GM19025 (cell line): ENCODE measurements around the gene ARRB1.

ENCODE experiments used
- ATAC-seq: cut with Tn5 transposase; IDR thresholded peaks from one replicate; pipeline ENCODE4 v1.9.1; 2021; ENCODE audit warnings: mild to moderate bottlenecking, low read depth, moderate library complexity; ENCODE audit not compliant: unreplicated experiment

Gene ARRB1

DNA sequence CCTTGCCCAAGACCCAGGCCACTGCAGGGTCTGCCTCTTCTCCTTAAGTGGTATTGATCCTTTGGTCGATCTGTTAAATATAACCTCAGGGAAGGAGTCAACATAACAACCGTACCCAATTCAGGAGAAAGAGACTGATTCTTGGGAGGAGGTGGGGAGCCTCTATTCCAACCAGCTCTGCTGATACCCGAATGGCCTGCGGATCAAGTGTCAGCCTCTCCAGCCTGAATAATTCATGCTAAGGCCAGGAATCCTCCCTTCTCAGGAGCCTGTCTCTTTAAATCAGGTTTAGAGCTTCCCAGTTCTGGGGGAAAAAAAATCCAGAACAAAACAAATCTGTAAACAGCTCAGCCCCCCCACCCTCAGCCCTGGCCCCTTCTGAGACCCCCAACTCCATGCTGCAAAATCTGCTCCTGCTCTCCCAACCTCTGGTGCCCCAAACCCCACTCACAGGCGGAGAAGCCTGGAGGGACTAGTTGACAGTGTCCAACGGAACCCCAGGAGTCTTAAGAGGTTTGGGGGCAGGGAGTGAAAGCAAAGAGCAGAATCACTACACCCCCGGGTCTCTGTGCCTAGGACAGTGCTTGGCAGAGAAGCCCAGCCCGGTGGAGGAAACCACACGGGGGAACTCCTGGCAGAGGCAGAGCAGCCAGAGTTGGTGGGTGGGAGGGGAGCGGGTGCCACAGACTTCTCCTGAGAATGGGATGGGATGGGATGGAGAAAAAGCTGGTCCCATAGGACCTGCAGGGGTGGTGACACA is 111.8 kb downstream of the ARRB1 start:
- ATAC-seq, result no peak

DNA sequence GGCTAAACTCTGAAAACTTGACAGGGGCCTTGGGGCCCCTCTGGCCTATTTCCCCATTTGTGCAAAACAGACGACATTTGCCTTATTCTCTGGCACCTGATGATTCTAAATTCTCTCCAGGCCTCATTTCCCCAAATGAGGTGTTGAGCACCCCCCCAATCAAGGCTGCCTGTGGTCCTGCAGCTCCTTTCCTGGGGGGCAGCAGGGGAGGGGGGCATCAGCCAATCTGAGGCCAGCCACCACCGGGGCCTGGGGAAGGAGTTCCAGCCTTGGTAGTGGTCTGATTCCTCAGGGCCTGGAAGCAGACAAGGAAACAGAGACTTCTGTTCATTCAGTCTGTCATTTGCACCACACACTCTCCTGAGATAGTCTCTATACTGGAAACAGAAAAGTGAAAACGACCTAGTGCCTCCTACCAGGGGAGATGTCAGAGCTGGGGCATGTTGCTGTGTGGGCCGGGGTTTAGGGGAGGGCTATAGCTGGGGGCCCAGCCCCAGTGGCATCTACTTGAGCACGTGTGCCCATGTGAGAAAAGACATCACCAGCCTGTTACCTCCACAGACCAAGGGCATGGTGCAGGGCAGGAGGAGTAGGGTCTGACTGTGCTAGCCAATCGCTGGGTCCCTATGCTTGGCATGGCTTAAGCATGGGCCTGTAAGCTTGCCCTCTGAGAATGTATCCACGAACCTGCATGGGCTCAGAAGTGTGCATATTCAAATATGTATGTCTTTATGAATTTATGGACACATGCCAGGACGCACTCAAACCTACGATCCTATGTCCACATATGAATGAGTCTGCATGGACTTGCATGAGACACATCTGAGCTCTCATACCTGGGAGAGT is 112.6 kb downstream of the ARRB1 start:
- no peak for ATAC-seq

DNA sequence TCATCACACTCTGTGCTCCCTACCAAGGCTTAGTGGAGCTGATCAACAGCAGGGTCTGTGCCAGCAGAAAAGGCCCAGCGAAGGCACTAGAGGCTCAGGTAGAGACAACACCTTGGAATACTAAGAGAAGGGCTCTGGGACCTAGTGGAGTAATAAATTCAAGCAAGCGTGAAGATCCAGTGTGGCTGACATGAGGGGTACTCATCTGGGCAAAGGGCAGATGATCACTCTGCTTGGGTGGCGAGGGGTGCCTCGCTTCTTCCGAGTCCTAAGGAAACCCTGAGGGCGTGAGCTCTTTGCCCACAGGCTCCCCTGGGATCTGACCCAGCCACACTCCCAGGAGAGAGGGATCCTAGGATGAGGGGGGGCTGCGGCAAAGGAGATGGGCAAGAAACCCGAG is 114.4 kb downstream of the ARRB1 start:
- no peak for ATAC-seq

DNA sequence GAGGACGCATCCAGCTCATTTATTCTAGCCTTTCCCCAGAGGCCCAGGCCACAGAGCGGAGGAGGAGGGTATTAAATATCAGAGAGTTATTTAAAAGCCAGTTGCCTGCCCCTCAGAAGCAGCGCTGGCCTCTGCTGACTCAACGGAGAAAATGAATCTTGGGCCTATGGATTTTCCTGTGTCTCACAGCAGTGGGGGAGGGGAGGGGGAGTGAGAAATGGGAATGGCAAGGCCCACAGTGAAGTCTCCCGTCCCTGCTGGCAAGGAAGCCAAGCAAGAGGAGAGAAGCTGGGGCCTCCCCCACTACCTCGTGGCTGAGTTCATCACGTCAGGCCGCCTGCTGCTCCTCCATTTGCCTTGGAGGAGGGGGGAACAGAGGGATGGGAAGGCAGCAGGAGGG is 115.4 kb downstream of the ARRB1 start:
- ATAC-seq, result no peak

DNA sequence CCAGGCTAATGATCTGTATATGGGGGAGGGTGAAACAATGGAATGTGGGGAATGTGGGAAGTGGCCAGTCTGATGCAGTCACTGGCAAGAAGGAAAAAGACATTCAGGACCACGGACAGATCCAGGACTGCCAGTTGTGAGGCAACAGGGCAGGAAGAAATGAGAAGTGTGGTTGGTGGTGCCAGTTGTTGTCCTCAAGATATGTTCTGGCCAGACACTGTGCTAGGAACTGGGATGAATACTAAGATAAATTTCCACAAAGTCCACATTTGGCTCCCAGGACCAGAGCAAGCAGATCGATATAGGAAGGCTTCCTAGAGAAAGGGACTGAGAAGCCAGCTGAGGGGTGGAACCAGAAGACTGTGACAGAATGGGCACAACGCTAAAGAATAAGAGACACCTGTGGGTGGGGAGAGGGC is 117.7 kb downstream of the ARRB1 start:
- ATAC-seq, result no peak

DNA sequence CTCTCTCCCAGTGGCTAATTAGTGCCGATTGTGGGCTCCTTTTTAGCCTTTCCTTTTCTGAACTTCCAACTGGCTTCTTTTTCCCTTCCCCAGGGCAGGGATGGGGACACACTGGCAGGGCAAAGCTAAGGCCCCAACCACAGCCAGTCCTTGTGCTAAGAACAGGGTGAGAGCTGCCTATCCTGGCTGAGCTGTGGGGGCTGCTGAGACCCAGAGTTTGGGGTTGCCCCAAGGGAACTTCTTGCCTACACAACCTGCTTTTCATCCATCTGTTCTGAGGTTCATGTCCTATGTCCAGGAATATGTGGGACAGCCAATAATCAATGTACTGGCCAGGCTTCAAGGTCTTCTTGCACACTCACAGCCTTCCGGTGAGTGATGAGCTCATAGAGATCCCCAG is 120.8 kb downstream of the ARRB1 start:
- no peak for ATAC-seq

DNA sequence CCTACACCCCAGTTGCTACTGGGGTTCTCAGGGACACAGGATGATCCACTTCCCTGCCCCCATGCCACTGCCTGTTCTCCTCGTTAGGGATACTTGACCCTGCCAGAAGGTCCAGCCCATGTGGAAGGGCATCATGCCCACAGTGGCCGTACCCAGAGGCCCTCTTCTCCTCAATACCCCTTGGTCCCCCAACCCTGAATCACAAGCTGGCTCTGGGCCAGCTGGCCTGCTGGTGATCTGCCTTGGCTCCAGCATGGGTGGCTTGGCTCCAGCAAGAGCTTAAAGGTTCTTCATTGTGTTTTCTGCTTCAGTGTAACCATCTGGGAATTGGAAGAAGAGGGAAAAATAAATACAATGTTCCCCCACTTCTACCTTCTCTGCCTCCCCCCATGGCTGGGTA is 122.0 kb downstream of the ARRB1 start:
- no peak for ATAC-seq

DNA sequence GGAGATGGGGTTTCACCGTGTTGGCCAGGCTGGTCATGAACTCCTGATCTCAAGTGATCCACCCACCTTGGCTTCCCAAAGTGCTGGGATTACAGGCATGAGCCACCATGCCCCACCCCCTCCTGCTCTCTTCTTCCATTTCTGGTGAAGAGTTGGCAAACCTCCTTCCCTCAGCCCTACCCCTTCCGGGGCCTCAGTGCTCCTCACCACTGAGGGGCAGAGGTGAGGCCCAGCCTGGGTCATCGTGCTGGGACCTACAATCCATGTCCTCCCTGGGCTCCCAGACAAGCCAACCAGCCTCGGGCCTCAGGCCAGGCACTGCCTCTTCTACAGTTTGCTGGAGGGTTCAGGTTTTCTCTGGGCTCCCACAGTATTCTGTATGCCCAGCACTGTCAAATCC is 125.7 kb downstream of the ARRB1 start:
- no peak for ATAC-seq

DNA sequence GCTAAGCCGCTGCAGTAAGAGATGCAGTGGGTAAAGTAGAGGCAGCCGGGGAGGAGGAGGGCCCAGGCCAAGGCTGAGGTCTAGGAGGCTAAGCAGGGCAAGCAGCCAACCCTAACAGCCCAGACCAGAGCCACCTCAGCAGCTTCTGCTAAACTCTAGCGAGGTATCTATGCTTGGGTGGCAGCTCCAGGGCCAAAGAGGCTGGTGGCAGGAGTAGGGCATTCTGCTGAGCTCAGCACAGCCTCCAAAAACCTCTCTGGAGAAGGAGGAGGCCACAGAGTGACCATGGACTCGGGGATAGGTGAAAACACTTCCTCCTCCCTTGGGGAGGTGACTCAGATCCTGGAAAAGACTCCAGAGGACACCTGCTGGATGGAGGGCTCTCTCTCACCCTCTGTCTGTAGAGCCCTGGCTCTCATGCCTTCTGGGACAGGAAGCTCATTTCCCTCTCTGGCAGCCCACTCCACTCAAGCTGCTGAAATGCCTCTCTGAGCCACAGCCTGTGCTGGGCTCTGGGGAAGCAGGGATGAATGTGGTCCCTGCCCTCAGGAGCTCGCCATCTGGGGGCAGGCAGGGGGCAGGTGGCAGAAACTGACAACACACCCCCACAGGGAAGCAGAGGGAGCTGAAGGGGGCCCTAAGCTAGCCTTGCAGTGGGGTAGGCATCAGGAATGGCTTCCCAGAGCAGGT is 127.4 kb downstream of the ARRB1 start:
- ATAC-seq, result no peak

DNA sequence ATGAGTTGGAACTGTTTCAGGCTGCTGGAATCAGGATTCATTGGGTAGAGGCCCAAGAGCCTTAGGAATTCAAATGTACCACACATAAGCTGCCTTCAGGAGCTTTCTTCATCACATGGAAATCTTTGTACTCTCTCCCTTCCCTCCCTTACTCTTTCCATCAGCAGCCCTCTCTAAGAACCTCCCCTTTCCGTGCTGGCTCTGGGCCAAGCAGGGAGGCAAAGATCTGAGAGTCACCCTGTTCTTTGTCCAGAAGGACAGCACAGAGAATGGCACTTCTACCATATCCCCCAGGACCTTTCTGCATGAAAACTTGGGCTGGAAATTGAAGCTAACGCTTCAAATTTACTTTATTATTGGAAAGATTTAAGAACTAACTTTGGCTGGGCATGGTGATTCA is 131.6 kb downstream of the ARRB1 start:
- no peak for ATAC-seq

DNA sequence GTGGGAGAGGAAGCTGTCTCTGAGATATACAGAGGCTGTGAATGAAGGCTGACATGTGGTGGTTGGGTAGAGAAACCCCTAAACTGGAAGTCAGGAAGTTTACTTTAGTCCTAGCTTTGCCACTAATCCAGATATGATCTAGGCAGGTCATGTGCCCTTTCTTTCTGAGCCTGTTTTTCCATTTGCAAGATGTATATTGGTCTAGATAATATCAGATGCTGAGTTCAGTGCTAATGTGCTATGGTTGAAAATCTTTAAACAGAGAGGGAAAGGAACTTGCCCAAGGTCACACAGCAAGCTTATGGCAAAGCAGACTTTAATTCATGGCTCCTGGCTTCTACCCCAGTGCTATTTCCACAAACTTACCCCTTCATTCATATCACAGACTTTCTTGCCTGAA is 136.6 kb downstream of the ARRB1 start:
- ATAC-seq, result no peak

DNA sequence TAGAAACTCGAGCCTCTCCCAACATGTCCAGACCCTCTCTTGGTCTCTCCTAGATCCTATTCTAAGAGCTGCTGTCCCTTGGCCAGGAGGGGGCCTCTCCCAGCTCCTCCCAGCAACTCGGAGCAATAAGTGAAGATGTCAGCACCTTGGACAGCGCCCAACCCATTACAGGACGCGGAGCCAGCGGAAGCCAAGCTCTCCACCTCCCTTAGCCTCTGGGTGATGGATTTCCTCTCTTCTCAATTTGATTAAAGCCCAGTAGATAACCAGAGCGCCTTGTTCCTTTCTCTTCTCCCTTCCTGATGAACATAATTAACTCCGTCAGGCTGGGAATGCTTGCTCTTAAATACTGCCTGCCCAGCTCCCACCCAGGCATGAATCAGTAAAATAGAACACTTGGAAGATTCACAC is 137.0 kb downstream of the ARRB1 start:
- no peak for ATAC-seq
